Sigmoid colon (tissue), 4 donors: ENCODE results near the gene C1RL.

Source experiments
- CTCF ChIP-seq, 4 experiments: fragments of 450-650 bp in 3 of 4; fragments of 200-600 bp in 1 of 4; IDR thresholded peaks; one replicate each; pipeline ENCODE4 v1.5.1; 2016 to 2019; ENCODE audit warnings: antibody characterized with exemption in 4 of 4, mild to moderate bottlenecking in 3 of 4, moderate library complexity in 2 of 4
- POLR2A ChIP-seq, 2 donors: fragments of 450-650 bp; IDR thresholded peaks; one replicate each; pipeline ENCODE4 v1.6.1; 2016; ENCODE audit warnings: antibody characterized with exemption in 2 of 2, mild to moderate bottlenecking in 2 of 2, moderate library complexity in 2 of 2
- POLR2AphosphoS5 ChIP-seq, 4 donors: sonication (generic); formaldehyde crosslinking; IDR thresholded peaks; one replicate each; pipeline ENCODE4 v1.6.1; 2017; ENCODE audit warnings: antibody characterized with exemption in 4 of 4

DNA sequence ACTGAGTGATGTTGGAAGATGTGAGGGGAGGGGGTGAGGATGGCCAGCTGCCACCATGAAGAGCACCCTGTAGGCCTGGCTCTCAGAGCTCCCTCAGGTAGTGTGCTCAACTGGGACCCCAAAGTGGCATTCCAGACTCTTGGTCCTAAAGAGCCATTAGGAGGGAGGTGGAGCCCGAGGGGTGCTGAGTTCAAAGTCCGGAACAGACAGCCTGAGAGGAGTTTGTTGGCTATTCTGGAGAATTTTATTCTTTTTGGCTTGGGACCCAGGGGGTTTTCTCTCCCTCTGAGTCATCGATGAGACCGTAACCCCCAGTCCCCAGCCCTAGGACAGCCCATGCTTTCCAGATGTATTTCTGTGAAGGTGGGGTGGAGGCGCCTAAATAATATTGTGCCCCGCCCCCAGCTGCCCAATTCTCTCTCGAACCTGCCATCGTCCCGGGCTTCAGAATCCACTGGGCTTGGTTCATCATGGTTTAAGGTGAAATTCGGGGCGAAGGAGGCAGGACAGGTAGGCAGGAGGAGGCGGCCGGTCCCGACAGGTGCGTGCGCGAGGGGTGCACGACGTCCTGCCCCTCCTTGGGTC lies 20.4 kb upstream of the C1RL start:
- TF ChIP-seq POLR2AphosphoS5 (IDR thresholded peaks at IDR 0.05) (no peak), CTCF (IDR thresholded peaks at IDR 0.05) (no peak), POLR2A (IDR thresholded peaks at IDR 0.05) (no peak)
